Hepatic stellate cell (primary cell): ENCODE measurements around the gene EPHA8.
A peak's percentile ranks its signal among the peaks of the same experiment; 100 is the strongest.

Experiments
- DNase-seq: peaks from one replicate; pipeline ENCODE4 v3.0.0; 2011; ENCODE audit warnings: low spot score

The EPHA8 gene

DNA sequence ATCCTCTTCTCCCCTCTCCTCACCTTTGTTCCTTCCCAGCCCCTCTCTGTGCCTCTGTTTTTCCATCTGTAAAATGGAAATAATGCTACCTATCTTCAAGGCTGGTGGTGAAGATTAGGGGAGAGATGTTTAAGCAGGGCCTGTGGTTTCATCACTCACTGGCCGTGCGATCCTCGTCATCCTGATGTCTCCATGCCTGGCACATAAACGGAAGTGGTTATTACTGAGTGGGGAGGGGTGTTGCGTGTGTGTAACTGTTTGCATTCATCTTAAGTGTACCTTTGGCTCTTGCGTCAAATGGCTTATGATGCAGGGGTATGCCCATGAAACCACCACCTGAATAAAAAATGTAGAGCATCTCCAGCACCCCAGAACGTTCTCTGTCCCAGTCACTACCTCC lies 56.0 kb downstream of the EPHA8 start:
- no peak for DNase-seq

DNA sequence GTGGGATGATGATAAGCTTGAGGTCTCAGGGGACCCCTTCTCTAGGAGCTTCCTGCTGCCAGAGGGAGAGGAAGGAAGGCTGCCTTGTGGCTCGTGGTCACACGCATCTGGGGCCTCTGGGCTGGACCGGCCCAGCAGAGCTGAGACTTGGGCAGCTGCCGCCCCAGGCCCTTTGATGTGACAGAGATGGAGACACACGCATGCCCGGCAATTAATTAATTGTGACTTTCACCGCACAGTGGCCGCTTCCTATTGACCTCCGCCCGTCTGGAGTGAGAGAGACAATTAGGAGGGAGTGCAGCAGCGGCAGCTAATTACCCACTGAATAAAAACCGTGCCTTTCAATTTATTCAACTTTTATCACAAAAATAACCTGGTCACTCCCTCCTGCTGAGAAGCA lies 56.5 kb downstream of the EPHA8 start:
- DNase-seq: no peak

DNA sequence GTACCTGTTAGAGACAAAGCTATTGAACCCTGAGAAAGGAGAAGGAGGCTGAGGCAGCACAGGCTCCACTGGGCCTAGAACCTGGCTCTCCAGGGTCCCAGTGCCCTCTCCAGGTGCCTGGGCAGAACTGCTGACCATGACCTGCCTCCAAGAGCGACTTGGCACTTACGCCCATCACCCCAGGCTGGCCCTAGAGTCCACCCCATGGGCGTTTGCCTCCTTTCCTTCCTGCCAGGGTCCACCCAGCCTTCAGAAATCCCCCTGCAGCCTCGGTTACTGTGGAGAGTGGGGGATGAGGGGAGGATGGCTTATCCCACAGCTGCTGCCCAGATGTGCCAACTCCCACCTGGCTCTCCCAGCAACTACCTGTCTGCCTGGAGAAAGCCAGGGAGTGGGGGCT lies 58.5 kb downstream of the EPHA8 start:
- no peak for DNase-seq

DNA sequence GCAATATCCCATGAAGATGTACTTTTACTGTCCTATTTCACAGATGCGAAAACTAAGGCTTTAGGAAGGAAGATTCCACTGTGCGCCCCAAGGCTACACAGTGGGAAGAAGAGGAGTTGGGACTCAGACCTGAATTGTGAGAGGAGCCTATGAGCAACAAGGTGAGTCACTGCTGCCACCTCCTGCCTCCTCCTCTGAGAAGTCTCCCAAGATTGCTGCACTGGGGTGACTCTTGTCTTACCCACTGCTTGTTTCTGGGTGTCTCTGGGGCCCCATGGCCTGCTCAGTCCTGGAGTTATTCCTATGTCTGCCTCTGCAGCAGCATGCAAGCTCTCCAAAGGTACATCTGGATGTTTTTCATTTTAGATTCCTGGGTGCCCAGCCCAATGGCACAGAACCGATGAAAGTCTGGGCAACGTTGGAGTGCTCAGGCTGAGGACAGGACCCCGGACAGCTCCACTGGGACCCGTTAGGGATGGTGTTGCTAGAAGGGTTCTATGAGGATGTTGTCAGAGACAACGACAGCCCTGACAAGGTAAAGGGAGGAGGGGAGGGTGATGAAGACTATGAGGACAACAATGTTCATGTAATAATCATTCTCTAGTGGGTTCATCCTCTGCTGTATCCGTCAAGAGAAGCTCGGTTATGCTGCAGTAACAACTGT lies 62.1 kb downstream of the EPHA8 start:
- no peak for DNase-seq

DNA sequence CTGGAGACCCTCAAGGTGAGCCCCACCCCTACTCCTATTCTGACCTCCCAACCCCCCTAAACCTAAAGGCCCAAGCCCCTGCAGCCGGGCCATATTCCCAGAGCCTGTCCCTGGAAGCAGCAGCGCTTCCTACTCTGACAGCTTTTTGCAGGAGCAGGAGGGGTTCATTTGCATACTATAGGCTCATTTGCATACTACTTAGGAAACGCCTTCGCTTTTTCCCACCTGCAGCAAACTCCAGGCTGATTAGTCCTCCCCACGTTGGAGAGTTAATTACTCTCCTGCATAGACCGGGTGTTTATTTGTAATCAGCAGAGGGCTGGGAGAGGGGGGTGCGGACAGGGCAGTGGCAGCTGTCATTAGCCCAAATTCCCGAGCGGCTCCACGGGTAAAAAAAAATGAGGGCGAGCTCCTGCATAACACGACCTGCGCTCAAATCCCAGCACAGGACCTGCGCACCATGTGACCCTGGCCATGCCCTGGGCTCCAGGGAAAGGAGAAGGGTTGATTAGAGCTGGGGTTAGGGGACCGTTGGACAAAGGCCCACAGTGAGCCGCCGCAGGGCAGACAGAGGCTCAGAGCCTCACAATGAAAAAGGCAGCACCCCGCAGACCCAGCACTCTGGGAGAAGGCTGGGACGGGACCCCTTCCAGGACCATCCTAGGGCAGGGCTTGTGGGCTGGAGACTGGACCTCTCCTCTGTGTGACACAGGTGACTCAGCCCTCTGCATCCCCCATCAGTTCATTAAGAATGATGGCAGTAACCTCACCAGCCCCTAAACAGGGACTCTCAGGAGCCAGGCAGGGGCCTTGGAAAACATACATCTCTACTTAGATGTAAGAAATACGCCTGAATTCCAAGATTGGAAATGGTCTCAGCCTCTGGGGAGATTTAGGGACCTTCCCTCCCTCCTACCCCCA lies 63.2 kb downstream of the EPHA8 start:
- no peak for DNase-seq

DNA sequence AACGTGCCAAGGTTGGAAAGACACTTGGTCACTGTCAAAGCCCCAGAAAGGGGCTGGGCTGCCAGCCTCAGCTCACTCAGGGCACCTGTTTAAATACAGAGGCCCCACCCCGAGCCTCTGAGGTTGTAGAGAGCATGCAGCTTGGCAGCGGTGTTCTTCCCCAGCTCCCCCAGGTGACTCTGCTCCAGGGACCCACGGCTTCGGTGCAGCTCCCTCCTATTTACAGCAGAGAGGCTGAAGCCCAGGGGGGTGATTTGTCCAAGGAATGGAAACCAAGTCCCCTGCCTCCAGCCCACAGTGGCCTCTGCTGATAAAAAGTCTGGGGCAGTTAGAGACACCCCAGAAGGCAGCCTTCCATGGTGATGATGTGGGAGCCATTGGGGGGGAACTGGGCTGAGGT lies 64.0 kb downstream of the EPHA8 start:
- no peak for DNase-seq

DNA sequence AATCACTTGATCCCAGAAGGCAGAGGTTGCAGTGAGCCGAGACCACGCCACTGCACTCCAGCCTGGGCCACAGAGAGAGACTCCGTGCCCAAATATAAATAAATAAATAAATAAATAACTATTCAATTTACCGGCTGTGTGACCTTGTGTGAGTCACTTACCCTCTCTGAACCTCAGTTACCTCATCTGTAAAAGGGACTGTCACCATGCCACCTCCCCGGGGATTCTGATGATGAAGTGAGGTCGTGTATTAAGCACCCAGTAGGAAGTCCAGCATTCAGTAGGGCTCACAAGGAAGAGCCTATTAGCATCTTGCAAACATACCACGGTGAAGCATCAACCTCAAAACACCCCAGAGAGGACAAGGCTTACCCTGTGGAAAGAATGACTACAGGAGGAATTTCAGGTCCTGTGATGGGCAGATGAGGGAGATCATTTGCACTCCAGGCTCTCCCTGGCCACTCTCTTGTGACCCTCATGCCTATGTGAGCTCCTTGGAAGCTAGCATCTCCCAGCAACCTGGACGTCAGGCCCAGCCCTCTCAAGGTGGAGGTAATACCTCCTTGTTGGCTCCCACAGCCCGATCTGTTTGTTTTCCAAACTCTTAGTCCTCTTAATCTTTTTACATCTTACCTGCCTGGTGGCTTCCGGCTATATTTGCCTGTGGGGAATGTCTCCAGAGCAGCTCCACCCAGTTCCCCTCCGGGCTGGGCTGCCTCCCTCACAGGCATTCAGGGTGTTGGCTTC lies 65.6 kb downstream of the EPHA8 start:
- DNase-seq: no peak

DNA sequence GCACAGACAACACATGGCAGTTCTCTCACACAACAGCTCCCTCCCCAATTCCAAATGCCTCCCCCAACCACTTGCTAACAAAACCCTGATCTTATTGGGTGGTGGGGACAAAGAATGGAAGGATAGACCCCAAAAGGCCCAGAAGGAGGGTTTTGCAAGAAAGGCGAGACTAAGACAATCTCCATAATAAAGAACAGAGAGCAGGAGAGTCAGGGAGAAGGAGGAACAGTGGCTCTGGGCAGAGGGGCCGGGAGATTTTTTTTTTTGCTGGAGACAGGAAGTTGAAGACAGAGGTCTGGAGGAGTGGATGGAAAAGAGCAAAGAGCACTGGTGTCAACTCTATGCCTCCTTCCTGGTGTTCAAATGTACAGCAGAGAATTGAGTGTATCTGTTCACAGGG lies 66.6 kb downstream of the EPHA8 start:
- DNase-seq: no peak

DNA sequence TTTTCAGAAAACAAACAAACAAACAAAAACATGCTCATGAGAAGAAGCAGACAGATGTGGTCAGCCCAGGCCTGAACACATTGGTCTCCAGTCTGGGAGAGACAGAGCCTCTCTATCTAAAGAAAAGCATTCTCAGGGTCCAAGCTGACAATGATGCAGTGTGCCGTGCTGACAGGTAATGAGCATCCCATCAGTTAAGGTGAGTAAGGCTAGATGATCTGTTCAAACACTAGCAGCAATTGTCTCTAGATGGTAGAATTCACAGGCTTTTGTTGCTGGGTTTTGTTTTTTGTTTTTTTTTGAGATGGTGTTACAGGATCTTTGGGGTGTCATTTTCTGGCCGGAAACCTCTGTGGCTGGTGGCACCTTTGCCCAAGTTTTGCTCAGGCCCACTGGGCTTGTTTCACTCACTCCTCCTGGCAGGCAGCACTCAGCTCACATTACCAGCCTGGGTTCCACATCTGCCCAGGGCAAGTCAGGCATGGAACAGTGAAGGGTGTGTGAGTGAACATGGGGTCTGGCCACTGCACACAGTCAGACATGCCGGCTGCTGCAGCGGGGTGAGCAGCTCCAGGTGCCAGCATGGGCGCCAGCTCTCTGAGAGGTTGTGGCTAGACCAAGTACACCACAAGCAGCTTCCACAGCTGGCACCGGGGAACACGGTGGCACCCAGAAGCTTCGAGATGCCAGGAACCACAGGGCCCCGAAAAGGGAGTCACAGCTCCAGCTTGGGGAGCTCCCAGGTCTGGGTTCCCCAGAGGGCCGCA lies 70.6 kb downstream of the EPHA8 start:
- DNase-seq: no peak

DNA sequence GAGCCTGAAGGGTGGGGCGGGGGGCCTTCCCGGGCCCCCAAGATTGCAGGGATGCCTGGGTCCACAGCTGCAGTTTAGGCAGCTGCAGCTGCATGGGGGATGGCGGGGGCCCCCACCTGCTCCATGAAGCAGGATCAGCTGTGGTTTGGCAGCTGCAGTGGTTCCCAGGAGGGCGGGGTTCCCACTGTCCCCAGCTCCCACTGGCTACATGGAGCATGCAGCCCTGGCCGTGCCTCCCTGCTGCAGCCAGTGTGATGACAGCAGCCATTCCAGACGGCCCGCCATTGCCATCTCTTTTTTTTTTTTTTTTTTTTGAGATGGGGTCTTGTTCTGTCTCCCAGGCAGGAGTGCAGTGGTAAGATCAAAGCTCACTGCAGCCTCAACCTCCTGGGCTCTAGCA lies 72.1 kb downstream of the EPHA8 start:
- no peak for DNase-seq

DNA sequence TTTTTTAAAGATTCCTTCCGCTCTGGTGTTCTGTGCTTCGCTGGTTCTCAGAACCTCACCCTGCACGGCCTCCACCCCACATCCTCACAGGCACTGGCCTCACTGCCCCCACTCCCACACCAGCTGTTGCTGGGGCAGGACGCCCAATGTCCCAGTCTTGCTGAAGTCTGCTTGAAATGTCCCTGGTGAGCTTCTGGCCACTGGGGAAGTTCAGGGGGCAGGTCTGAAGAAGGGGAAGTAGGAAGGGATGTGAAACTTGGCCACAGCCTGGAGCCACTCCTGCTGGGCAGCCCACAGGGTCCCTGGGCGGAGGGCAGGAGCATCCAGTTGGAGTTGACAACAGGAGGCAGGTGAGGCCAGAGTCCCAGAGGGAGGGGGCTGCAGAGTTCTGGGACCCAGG lies 73.1 kb downstream of the EPHA8 start, which contains the start of gene C1QA:
TSS of gene C1QA (plus strand) at position 276 of the 400 bp plus-strand sequence. CDS start 989 bp downstream, outside the sequence.
- DNase-seq: no peak

DNA sequence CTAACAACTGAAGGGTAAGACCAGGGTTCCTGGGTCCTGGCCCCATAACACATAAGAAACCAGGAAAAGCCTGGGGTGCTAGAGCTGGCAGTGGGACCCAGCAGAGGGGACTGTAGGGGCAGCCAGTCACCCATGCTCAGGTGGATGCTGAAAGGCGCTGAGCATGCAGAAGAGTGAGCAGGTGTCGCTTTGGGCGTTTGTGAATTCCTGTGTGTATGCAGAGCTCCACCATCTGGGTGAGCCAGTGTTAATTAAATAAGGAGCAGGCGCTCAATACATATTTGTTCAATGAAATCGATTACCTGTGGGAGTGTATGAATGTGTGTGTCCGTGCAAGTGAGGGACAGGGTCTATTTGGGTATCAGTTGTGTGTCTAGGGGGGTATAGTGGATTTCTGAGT lies 73.6 kb downstream of the EPHA8 start:
- no peak for DNase-seq

DNA sequence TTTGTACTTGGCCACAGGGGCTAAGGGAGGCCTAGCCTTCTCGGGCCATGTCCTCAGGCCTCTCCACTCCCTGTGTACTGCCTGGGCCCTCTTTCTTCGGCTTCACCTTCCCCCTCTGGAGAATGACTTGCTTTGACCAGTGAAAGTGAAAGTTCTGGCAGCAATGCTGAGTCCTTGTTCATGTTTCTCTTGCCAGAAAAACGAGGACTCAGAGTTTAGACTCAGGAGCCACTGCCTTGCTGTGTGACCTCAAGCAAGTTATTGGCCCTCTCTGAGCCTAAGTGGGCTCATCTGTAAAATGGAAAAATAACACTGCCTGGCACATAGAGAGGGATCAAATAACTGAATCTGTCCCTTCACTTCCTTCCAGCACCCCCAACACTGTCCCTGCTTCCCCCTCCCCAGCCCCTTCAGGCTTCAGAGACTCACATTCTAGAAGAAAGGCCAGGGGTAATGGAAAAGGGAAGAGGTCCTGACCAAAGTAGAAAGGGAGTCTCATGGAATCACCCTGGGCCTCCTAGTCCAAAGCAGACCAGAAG lies 74.7 kb downstream of the EPHA8 start:
- DNase-seq: no peak

DNA sequence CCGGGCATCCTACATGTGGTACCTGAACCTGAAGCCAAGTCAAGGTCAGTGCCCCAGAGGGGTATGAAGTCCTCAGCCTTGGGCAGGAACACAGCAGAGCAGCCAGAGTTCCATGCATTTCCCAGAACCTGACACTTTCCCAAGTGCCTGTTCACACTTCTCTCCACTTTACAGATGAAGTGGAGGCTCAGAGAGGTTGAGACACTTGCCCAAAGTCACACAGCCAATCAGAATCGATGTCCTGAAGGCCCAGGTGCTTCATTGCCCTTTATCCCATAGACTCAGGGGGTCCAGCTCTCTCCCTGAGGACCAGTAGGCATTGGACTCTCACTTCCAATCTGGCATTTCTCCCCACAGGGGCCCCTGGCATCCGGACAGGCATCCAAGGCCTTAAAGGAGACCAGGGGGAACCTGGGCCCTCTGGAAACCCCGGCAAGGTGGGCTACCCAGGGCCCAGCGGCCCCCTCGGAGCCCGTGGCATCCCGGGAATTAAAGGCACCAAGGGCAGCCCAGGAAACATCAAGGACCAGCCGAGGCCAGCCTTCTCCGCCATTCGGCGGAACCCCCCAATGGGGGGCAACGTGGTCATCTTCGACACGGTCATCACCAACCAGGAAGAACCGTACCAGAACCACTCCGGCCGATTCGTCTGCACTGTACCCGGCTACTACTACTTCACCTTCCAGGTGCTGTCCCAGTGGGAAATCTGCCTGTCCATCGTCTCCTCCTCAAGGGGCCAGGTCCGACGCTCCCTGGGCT lies 75.4 kb downstream of the EPHA8 start:
- DNase-seq: no peak

DNA sequence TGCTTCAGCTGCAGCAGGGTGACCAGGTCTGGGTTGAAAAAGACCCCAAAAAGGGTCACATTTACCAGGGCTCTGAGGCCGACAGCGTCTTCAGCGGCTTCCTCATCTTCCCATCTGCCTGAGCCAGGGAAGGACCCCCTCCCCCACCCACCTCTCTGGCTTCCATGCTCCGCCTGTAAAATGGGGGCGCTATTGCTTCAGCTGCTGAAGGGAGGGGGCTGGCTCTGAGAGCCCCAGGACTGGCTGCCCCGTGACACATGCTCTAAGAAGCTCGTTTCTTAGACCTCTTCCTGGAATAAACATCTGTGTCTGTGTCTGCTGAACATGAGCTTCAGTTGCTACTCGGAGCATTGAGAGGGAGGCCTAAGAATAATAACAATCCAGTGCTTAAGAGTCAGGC lies 76.0 kb downstream of the EPHA8 start:
- DNase-seq: peak; percentile 69

DNA sequence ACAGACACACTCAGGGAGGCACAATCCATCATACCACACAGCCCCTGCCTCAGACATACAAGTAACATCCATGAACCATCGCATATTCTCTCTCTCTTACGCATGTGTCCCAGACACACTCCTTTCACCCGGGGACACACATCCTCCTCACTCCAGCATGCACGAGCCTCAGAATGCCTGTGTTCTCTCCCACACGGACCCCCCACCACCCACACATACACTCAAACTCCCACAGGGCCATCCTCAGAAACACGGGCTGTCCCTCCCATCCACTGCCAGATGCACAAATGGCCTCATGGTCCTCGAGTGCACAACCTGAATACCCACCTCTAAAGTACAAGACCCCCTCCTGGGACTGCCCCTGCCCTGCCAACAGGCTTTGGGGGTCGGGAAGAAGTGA lies 78.0 kb downstream of the EPHA8 start:
- no peak for DNase-seq

DNA sequence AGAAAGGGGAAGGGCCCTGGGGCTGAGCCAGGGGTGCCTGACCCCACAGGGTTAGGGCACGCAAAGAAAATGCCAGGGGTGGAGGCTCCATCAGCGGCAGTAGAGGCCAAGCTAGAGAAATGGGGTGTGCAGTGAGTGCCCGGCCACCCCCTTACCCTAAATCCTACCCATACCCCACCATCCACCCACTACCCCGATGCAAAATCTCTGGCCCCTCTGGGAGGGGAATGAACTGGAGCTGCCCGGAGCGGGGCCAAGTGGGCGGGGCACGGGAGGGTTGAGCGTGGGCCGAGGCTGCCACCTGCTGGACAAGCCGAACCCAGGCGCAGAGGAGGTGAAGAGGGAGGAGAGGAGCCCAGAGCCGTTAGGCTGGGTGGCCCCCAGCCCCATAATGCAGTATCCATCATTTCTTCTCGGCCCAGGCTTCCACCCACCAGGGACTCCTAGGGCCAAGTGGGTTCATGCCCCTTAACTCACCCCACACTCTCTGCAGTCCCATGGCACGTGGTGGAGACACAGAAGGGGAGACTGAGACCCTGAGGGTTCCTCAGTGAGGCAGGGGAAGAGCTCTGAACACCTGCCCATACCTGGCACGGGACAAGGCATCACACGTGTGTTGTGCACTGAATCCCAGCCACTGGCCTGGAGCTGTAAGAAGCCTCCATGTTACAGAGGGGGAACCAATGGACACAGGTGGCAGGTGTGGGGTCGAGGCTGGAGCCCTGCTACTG lies 78.8 kb downstream of the EPHA8 start:
- peak; percentile 86 for DNase-seq

DNA sequence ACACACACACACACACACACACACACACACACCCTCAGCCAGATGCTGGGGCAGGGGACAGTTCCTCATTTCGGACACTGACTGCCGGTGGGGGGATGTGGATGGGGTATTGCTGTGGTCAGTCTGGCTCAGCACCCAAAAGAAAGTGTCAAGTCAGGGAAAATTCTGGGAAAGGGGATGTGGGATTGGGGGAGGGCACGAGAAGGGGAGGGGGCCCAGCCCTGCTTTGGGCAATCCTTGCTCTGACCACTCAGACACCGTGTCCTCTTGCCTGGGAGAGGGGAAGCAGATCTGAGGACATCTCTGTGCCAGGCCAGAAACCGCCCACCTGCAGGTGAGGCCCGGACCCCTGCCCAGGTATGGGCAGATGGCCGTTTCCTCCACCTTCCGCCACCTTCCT lies 80.1 kb downstream of the EPHA8 start, which contains the start of gene C1QC:
TSS of gene C1QC (plus strand) at position 253 of the 400 bp plus-strand sequence. CDS start 391 bp downstream, outside the sequence.
- no peak for DNase-seq

DNA sequence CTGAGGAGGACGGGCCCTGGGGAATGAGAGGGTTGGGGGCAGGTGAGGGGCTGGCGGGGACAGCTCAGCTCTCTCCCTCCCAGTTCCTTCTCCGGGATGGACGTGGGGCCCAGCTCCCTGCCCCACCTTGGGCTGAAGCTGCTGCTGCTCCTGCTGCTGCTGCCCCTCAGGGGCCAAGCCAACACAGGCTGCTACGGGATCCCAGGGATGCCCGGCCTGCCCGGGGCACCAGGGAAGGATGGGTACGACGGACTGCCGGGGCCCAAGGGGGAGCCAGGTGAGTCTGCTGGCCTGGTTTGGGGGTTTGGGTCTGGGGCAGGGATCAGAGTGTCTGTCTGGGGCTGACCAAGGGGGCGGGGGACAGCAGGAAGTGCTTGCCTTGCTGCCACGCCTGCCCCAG lies 80.6 kb downstream of the EPHA8 start:
- DNase-seq: no peak

DNA sequence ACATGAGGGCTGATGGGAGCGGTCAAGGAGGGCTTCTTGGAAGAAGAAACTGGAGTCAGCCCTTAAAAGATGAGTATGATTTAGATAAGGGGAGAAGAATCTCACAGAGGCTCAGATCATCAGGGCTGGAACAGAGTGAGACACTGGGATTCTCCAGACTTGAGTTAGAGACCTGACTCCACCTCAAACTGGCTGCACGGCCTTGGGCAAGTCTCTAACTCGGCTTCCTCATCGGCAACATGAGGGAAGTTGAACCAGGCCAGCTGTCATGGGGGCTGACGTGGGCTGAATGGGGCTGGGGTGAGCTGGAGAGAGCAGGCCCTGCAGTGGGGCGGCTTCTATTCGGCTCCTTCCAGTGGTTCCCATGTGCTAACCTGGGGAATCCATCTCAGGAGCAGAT lies 82.6 kb downstream of the EPHA8 start:
- DNase-seq: no peak
